Measurements from ENCODE around the gene SUPT7L. TPM values are rescaled to one million over a fixed set of nuclear protein-coding genes. Genes with fewer than 3 reads are reported as not detected.

Gene SUPT7L
- total and polyA plus RNA-seq, 2 of the 13 experiments (the other 11 are each of a cell fraction or from before 2014, with no cell fraction given) = 32.9 to 77.5 TPM

- H2AFZ ChIP-seq (ENCODE audit: low read length) = no peak overlapping the region
- no peak for ATAC-seq
- ChIA-PET POLR2A (no interaction called here), CTCF (ENCODE audit: low intra/inter-chr PET ratio, low total read pairs) (no interaction called here)
- no TSS peak for BruUV-seq (replicated peaks)
- no peaks in the 10 kb centered on the region for H3K4me1 ChIP-seq (ENCODE audit: insufficient read depth, low read length)
- H3K9me3 ChIP-seq (ENCODE audit: low read length) = no peaks in the 10 kb centered on the region
- H3K79me2 ChIP-seq (ENCODE audit: insufficient read depth, low read length) = no peaks in the 10 kb centered on the region
- no peak overlapping the region for H3K27ac ChIP-seq (ENCODE audit: extremely low read length, insufficient read depth, low read length)
- no peak for FAIRE-seq
- H3K4me2 ChIP-seq (ENCODE audit: low read depth, low read length) = no peak overlapping the region
- no peaks in the 10 kb centered on the region for H3K27me3 ChIP-seq (ENCODE audit: control insufficient read depth in 1 of 2, insufficient read depth in 2 of 2, low read length in 2 of 2)
- H4K20me1 ChIP-seq (ENCODE audit: insufficient read depth, low read length) = no peaks in the 10 kb centered on the region
- H3K9ac ChIP-seq (ENCODE audit: insufficient read depth, low read depth, low read length) = no peak overlapping the region
- intact Hi-C loops (cut with micrococcal nuclease; ENCODE audit: unreplicated experiment) (no loop called here), in situ Hi-C loops (cut with HindIII; ENCODE audit: extremely low pct_ligation_motif_present, low pct_unique_long_range_greater_than_20kb) (no loop called here)
- peaks cover 25 to 63% of the 10 kb centered on the region in 2 experiments for H3K36me3 ChIP-seq (replicated peaks in 1 of 2; ENCODE audit: control insufficient read depth in 1 of 2, insufficient read depth in 2 of 2, low read length in 2 of 2)
- TF ChIP-seq ZNF792 (CRISPR knock-in tag; IDR thresholded peaks at IDR 0.05) (no peak), DNMT1 (CRISPR knock-in tag; IDR thresholded peaks at IDR 0.05) (no peak), ZNF567 (CRISPR knock-in tag; IDR thresholded peaks at IDR 0.05; ENCODE audit: borderline replicate concordance) (no peak), MXD1 (CRISPR knock-in tag; IDR thresholded peaks at IDR 0.05) (no peak), ZNF446 (CRISPR knock-in tag; IDR thresholded peaks at IDR 0.05) (no peak), KLF9 (CRISPR knock-in tag; IDR thresholded peaks at IDR 0.05; ENCODE audit: low read depth) (no peak)
- TF ChIP-seq, protein P1, sequence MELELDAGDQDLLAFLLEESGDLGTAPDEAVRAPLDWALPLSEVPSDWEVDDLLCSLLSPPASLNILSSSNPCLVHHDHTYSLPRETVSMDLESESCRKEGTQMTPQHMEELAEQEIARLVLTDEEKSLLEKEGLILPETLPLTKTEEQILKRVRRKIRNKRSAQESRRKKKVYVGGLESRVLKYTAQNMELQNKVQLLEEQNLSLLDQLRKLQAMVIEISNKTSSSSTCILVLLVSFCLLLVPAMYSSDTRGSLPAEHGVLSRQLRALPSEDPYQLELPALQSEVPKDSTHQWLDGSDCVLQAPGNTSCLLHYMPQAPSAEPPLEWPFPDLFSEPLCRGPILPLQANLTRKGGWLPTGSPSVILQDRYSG (CRISPR knock-in tag; IDR thresholded peaks at IDR 0.05) = no peak
- TF ChIP-seq, protein P2, sequence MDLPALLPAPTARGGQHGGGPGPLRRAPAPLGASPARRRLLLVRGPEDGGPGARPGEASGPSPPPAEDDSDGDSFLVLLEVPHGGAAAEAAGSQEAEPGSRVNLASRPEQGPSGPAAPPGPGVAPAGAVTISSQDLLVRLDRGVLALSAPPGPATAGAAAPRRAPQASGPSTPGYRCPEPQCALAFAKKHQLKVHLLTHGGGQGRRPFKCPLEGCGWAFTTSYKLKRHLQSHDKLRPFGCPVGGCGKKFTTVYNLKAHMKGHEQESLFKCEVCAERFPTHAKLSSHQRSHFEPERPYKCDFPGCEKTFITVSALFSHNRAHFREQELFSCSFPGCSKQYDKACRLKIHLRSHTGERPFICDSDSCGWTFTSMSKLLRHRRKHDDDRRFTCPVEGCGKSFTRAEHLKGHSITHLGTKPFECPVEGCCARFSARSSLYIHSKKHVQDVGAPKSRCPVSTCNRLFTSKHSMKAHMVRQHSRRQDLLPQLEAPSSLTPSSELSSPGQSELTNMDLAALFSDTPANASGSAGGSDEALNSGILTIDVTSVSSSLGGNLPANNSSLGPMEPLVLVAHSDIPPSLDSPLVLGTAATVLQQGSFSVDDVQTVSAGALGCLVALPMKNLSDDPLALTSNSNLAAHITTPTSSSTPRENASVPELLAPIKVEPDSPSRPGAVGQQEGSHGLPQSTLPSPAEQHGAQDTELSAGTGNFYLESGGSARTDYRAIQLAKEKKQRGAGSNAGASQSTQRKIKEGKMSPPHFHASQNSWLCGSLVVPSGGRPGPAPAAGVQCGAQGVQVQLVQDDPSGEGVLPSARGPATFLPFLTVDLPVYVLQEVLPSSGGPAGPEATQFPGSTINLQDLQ (CRISPR knock-in tag; IDR thresholded peaks at IDR 0.05) = no peak
- TF ChIP-seq, protein P3, sequence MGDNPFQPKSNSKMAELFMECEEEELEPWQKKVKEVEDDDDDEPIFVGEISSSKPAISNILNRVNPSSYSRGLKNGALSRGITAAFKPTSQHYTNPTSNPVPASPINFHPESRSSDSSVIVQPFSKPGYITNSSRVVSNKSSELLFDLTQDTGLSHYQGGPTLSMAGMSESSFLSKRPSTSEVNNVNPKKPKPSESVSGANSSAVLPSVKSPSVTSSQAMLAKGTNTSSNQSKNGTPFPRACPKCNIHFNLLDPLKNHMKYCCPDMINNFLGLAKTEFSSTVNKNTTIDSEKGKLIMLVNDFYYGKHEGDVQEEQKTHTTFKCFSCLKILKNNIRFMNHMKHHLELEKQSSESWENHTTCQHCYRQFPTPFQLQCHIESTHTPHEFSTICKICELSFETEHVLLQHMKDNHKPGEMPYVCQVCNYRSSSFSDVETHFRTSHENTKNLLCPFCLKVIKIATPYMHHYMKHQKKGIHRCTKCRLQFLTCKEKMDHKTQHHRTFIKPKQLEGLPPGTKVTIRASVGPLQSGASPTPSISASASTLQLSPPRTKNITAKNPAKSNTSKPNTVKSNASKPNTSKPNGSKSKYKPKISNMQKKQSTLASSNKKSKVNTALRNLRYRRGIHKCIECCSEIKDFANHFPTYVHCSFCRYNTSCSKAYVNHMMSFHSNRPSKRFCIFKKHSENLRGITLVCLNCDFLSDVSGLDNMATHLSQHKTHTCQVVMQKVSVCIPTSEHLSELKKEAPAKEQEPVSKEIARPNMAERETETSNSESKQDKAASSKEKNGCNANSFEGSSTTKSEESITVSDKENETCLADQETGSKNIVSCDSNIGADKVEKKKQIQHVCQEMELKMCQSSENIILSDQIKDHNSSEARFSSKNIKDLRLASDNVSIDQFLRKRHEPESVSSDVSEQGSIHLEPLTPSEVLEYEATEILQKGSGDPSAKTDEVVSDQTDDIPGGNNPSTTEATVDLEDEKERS (CRISPR knock-in tag; IDR thresholded peaks at IDR 0.05) = no peak
- 94% methylated on average over 4 of the region's 4 CpGs for WGBS (ENCODE audit: low lambda C conversion rate)
- DNase-seq (ENCODE audit: low spot score) = no peak
- no peak overlapping the region for H3K4me3 ChIP-seq (replicated peaks in 1 of 3; ENCODE audit: insufficient read depth in 1 of 3, low read depth in 2 of 3, low read length in 3 of 3)
These were observed 7.8 kb upstream of the SUPT7L start for GRCh38 chr2:27671235-27671634.
